ENCODE measurements around the gene KIAA1755. TPM values are rescaled to one million over a fixed set of nuclear protein-coding genes. Genes with fewer than 3 reads are reported as not detected.
"Not testable (repeated sequence)": the region's sequence is repeated elsewhere in the genome, so short reads cannot be mapped to it uniquely, and the experiment has no call there.

Gene KIAA1755
- polyA plus RNA-seq, 6 donors from 2014 or later = not detected

- no peak for DNase-seq
- H3K27ac Mint-ChIP-seq = no peak overlapping the region
- no peaks in the 10 kb centered on the region for H3K4me1 Mint-ChIP-seq
- no peak overlapping the region for H3K4me3 Mint-ChIP-seq
- peaks cover 34 to 68% (median 60%) of the 10 kb centered on the region in 3 donors for H3K27me3 Mint-ChIP-seq
- H3K36me3 Mint-ChIP-seq = no peaks in the 10 kb centered on the region
- no peak for ATAC-seq (ENCODE audit: low read depth in 2 of 2)
- H3K9me3 Mint-ChIP-seq = peaks cover 0 to 9% (median 5%) of the 10 kb centered on the region in 7 donors
These were observed 6.8 kb upstream of the KIAA1755 start for GRCh38 chr20:38267296-38267695.

GRCh38 chr20:38266426-38266825 lies 5.9 kb upstream of the KIAA1755 start:
- no peaks in the 10 kb centered on the region for H3K4me1 Mint-ChIP-seq
- peaks cover 38 to 71% (median 58%) of the 10 kb centered on the region in 3 donors for H3K27me3 Mint-ChIP-seq
- peaks cover 0 to 9% (median 5%) of the 10 kb centered on the region in 7 donors for H3K9me3 Mint-ChIP-seq
- H3K4me3 Mint-ChIP-seq = no peak overlapping the region
- H3K27ac Mint-ChIP-seq = no peak overlapping the region
- no peaks in the 10 kb centered on the region for H3K36me3 Mint-ChIP-seq
- ATAC-seq (ENCODE audit: low read depth in 2 of 2) (no peak), DNase-seq (no peak)

GRCh38 chr20:38262931-38263330 lies 2.4 kb upstream of the KIAA1755 start:
- ATAC-seq (ENCODE audit: low read depth in 2 of 2) (no peak), DNase-seq (no peak)
- H3K36me3 Mint-ChIP-seq = peaks cover 0 to 8% of the 10 kb centered on the region in 2 donors
- H3K4me1 Mint-ChIP-seq = peaks cover 6 to 10% (median 6%) of the 10 kb centered on the region in 3 donors
- peaks cover 0 to 7% (median 0%) of the 10 kb centered on the region in 7 donors for H3K9me3 Mint-ChIP-seq
- no peak overlapping the region for H3K4me3 Mint-ChIP-seq
- no peak overlapping the region for H3K27ac Mint-ChIP-seq
- peaks cover 50 to 81% (median 63%) of the 10 kb centered on the region in 3 donors for H3K27me3 Mint-ChIP-seq

GRCh38 chr20:38261054-38261390 lies 487 bp upstream of the KIAA1755 start:
- H3K27me3 Mint-ChIP-seq = peaks cover 63 to 86% (median 81%) of the 10 kb centered on the region in 3 donors
- H3K9me3 Mint-ChIP-seq = peaks cover 0 to 7% (median 0%) of the 10 kb centered on the region in 7 donors
- DNase-seq (no peak), ATAC-seq (ENCODE audit: low read depth in 2 of 2) (no peak)
- H3K4me3 Mint-ChIP-seq = peak overlapping the region in 5 of 8 donors; percentile 1 to 61 (median 38)
- peak overlapping the region in 1 of 6 donors; percentile 86 for H3K27ac Mint-ChIP-seq
- H3K36me3 Mint-ChIP-seq = peaks cover 0 to 10% of the 10 kb centered on the region in 2 donors
- peaks cover 6 to 10% (median 6%) of the 10 kb centered on the region in 3 donors for H3K4me1 Mint-ChIP-seq

- H3K9me3 Mint-ChIP-seq = peaks cover 0 to 7% (median 0%) of the 10 kb centered on the region in 7 donors
- peaks cover 60 to 89% (median 84%) of the 10 kb centered on the region in 3 donors for H3K27me3 Mint-ChIP-seq
These were observed 534 bp downstream of the KIAA1755 start for GRCh38 chr20:38260025-38260377.

GRCh38 chr20:38258545-38259215 lies 1.9 kb downstream of the KIAA1755 start:
- ATAC-seq (ENCODE audit: low read depth in 2 of 2) (no peak), DNase-seq (no peak)
- Mint-ChIP-seq H3K9me3 (peaks cover 0 to 7% (median 0%) of the 10 kb centered on the region in 7 donors), H3K27ac (no peak overlapping the region), H3K4me1 (peaks cover 6 to 10% (median 6%) of the 10 kb centered on the region in 3 donors), H3K36me3 (peaks cover 0 to 13% of the 10 kb centered on the region in 2 donors), H3K4me3 (no peak overlapping the region), H3K27me3 (peaks cover 50 to 78% (median 78%) of the 10 kb centered on the region in 3 donors)

More at GRCh38 chr20:38260025-38260377, 534 bp downstream of the KIAA1755 start:
- peaks cover 6 to 10% (median 6%) of the 10 kb centered on the region in 3 donors for H3K4me1 Mint-ChIP-seq
- no peak overlapping the region for H3K4me3 Mint-ChIP-seq
- DNase-seq (no peak), ATAC-seq (ENCODE audit: low read depth in 2 of 2) (no peak)
- no peak overlapping the region for H3K27ac Mint-ChIP-seq
- H3K36me3 Mint-ChIP-seq = peaks cover 0 to 13% of the 10 kb centered on the region in 2 donors

- Mint-ChIP-seq H3K9me3 (peaks cover 0 to 7% (median 0%) of the 10 kb centered on the region in 7 donors), H3K4me1 (peaks cover 6 to 10% (median 6%) of the 10 kb centered on the region in 3 donors), H3K36me3 (peaks cover 0 to 13% of the 10 kb centered on the region in 2 donors), H3K27me3 (peaks cover 43 to 74% (median 70%) of the 10 kb centered on the region in 3 donors), H3K27ac (no peak overlapping the region), H3K4me3 (no peak overlapping the region)
- DNase-seq (no peak), ATAC-seq (ENCODE audit: low read depth in 2 of 2) (no peak)
These were observed 3.6 kb downstream of the KIAA1755 start for GRCh38 chr20:38256966-38257365.

GRCh38 chr20:38256021-38256420 lies 4.5 kb downstream of the KIAA1755 start:
- H3K36me3 Mint-ChIP-seq = peaks cover 0 to 13% of the 10 kb centered on the region in 2 donors
- peaks cover 0 to 7% (median 0%) of the 10 kb centered on the region in 7 donors for H3K9me3 Mint-ChIP-seq
- H3K27me3 Mint-ChIP-seq = peaks cover 37 to 66% (median 66%) of the 10 kb centered on the region in 3 donors
- ATAC-seq (ENCODE audit: low read depth in 2 of 2) (no peak), DNase-seq (no peak)
- no peak overlapping the region for H3K27ac Mint-ChIP-seq
- H3K4me1 Mint-ChIP-seq = peaks cover 3 to 8% (median 4%) of the 10 kb centered on the region in 3 donors
- peak overlapping the region in 1 of 8 donors; percentile 76 for H3K4me3 Mint-ChIP-seq

- DNase-seq = no peak
- peaks cover 36 to 65% (median 64%) of the 10 kb centered on the region in 3 donors for H3K27me3 Mint-ChIP-seq
- no peak for ATAC-seq (ENCODE audit: low read depth in 2 of 2)
- H3K36me3 Mint-ChIP-seq = peaks cover 0 to 13% of the 10 kb centered on the region in 2 donors
- H3K4me1 Mint-ChIP-seq = peaks cover 0 to 4% (median 0%) of the 10 kb centered on the region in 3 donors
- H3K9me3 Mint-ChIP-seq = peaks cover 0 to 7% (median 0%) of the 10 kb centered on the region in 7 donors
- H3K4me3 Mint-ChIP-seq = no peak overlapping the region
- H3K27ac Mint-ChIP-seq = no peak overlapping the region
These were observed 5.1 kb downstream of the KIAA1755 start for GRCh38 chr20:38255393-38255792.

- ATAC-seq (ENCODE audit: low read depth in 2 of 2); H3K4me3 Mint-ChIP-seq; H3K9me3 Mint-ChIP-seq; H3K27ac Mint-ChIP-seq; H3K4me1 Mint-ChIP-seq; DNase-seq: not testable (repeated sequence)
- Mint-ChIP-seq H3K36me3 (peaks cover 0 to 13% of the 10 kb centered on the region in 2 donors), H3K27me3 (peaks cover 30 to 64% (median 61%) of the 10 kb centered on the region in 3 donors)
These were observed 5.9 kb downstream of the KIAA1755 start for GRCh38 chr20:38254621-38255020.

- no peak for DNase-seq
- Mint-ChIP-seq H3K4me3 (peak overlapping the region in 1 of 8 donors; percentile 7), H3K27me3 (peaks cover 23 to 54% (median 51%) of the 10 kb centered on the region in 3 donors), H3K36me3 (peaks cover 0 to 9% of the 10 kb centered on the region in 2 donors), H3K9me3 (peaks cover 0 to 4% (median 0%) of the 10 kb centered on the region in 7 donors), H3K27ac (no peak overlapping the region), H3K4me1 (no peaks in the 10 kb centered on the region)
- ATAC-seq (ENCODE audit: low read depth in 2 of 2) = no peak
These were observed 7.0 kb downstream of the KIAA1755 start for GRCh38 chr20:38253571-38253970.

GRCh38 chr20:38252292-38253288 lies 7.9 kb downstream of the KIAA1755 start:
- Mint-ChIP-seq H3K9me3 (peaks cover 0 to 3% (median 0%) of the 10 kb centered on the region in 7 donors), H3K36me3 (peaks cover 0 to 7% of the 10 kb centered on the region in 2 donors), H3K27ac (no peak overlapping the region), H3K27me3 (peaks cover 17 to 50% (median 43%) of the 10 kb centered on the region in 3 donors), H3K4me1 (no peaks in the 10 kb centered on the region), H3K4me3 (no peak overlapping the region)
- ATAC-seq (ENCODE audit: low read depth in 2 of 2) (no peak), DNase-seq (no peak)

- DNase-seq; H3K27ac Mint-ChIP-seq; ATAC-seq (ENCODE audit: low read depth in 2 of 2); H3K4me3 Mint-ChIP-seq; H3K4me1 Mint-ChIP-seq; H3K9me3 Mint-ChIP-seq: not testable (repeated sequence)
- H3K36me3 Mint-ChIP-seq = peaks cover 0 to 19% of the 10 kb centered on the region in 2 donors
- H3K27me3 Mint-ChIP-seq = peaks cover 15 to 53% (median 43%) of the 10 kb centered on the region in 3 donors
These were observed 9.1 kb downstream of the KIAA1755 start for GRCh38 chr20:38251441-38251840.

Measured in naive B cell (primary cell).